ENCODE data around the gene NMNAT2. TPM values are rescaled to one million over a fixed set of nuclear protein-coding genes. Genes with fewer than 3 reads are reported as not detected.

NMNAT2 gene
- total RNA-seq, 1 experiment from 2014 or later, result 0.17 TPM

DNA sequence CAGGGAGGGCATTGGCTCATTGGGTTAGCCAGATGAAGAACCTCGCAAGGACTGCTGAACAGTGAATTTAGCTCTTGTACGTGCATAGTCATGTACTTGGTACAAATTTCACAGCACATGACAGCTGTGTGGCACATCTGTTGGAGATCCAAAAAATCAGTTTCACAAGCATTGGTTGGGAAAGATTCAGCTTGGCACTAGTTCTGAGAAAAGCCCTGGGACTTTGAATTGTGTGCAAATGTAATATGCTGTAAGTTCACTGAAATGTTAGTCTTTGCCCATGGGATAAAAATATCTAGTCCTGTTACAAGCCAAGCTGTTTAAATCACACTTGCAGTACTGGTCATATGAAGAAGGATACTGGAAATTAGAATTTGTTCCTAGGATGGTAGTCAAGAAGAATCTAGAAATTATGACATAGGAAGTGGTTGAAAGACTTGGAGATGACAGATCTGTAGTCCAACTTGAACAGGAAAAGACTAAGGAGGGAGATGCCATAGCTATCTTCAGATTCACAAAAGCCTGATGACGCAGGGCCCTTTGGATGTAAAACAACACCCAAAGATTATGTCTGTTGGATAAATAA lies 212.9 kb downstream of the NMNAT2 start:
- Histone ChIP-seq H3K4me3 (ENCODE audit: low read depth, low read length, poor library complexity, severe bottlenecking) (no peak overlapping the region), H3K36me3 (ENCODE audit: insufficient read depth, low read length, poor library complexity, severe bottlenecking) (no peaks in the 10 kb centered on the region), H3K9me3 (ENCODE audit: low read depth, low read length, poor library complexity, severe bottlenecking) (no peaks in the 10 kb centered on the region), H3K27me3 (replicated peaks; ENCODE audit: insufficient read depth, low read depth, low read length, poor library complexity) (no peaks in the 10 kb centered on the region), H3K27ac (ENCODE audit: low read depth, low read length, poor library complexity, severe bottlenecking) (no peak overlapping the region), H3K4me1 (ENCODE audit: insufficient read depth, low read length, poor library complexity, severe bottlenecking) (no peaks in the 10 kb centered on the region)
- CTCF ChIA-PET, result no interaction called here
- no peak for DNase-seq (ENCODE audit: low spot score)
- intact Hi-C loops (cut with micrococcal nuclease; ENCODE audit: unreplicated experiment), result no loop called here
- POLR2A ChIA-PET (ENCODE audit: low non-redundant PET), result interaction anchor here (0.7 kb wide), 1 partner anchor 133 kb away, joined by 3 read pairs; no protein-coding TSS in a partner anchor
- TF ChIP-seq, protein P1, sequence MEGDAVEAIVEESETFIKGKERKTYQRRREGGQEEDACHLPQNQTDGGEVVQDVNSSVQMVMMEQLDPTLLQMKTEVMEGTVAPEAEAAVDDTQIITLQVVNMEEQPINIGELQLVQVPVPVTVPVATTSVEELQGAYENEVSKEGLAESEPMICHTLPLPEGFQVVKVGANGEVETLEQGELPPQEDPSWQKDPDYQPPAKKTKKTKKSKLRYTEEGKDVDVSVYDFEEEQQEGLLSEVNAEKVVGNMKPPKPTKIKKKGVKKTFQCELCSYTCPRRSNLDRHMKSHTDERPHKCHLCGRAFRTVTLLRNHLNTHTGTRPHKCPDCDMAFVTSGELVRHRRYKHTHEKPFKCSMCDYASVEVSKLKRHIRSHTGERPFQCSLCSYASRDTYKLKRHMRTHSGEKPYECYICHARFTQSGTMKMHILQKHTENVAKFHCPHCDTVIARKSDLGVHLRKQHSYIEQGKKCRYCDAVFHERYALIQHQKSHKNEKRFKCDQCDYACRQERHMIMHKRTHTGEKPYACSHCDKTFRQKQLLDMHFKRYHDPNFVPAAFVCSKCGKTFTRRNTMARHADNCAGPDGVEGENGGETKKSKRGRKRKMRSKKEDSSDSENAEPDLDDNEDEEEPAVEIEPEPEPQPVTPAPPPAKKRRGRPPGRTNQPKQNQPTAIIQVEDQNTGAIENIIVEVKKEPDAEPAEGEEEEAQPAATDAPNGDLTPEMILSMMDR (conservative IDR thresholded peaks at IDR 0.05; ENCODE audit: low read depth, low read length), result no peak
- TF ChIP-seq EZH2 (IDR thresholded peaks at IDR 0.05; ENCODE audit: borderline replicate concordance, low read depth, low read length, poor library complexity, severe bottlenecking), result no peak
- no TSS peak for BruUV-seq (replicated peaks)

DNA sequence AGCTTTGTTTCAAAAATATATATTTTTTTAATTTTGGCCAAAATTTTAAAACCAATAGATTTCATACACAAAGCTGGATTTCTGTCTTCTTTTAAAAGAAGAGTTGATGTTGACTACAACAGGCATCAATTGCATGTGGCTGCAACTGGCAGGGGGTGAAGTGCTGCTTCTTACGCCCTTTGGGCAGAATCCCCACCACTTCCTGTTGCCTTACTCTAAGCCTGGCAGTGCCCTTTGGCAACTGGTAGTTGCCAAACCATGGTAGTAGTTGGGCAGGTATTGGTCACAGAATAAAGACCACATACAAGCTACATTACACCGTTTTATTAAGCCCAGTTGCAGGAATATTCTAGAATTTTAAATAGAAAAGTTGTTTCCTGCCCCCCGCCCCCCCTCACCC lies 215.1 kb downstream of the NMNAT2 start:
- Histone ChIP-seq H3K36me3 (ENCODE audit: insufficient read depth, low read length, poor library complexity, severe bottlenecking) (no peaks in the 10 kb centered on the region), H3K27ac (ENCODE audit: low read depth, low read length, poor library complexity, severe bottlenecking) (no peak overlapping the region), H3K27me3 (replicated peaks; ENCODE audit: insufficient read depth, low read depth, low read length, poor library complexity) (no peaks in the 10 kb centered on the region), H3K4me3 (ENCODE audit: low read depth, low read length, poor library complexity, severe bottlenecking) (no peak overlapping the region), H3K9me3 (ENCODE audit: low read depth, low read length, poor library complexity, severe bottlenecking) (no peaks in the 10 kb centered on the region), H3K4me1 (ENCODE audit: insufficient read depth, low read length, poor library complexity, severe bottlenecking) (no peaks in the 10 kb centered on the region)
- no peak for DNase-seq (ENCODE audit: low spot score)
- BruUV-seq (replicated peaks), result no TSS peak
- TF ChIP-seq, protein P1 (conservative IDR thresholded peaks at IDR 0.05; ENCODE audit: low read depth, low read length), result no peak
- no peak for TF ChIP-seq EZH2 (IDR thresholded peaks at IDR 0.05; ENCODE audit: borderline replicate concordance, low read depth, low read length, poor library complexity, severe bottlenecking)
- intact Hi-C loops (cut with micrococcal nuclease; ENCODE audit: unreplicated experiment), result no loop called here
- ChIA-PET CTCF (no interaction called here), POLR2A (ENCODE audit: low non-redundant PET) (no interaction called here)

DNA sequence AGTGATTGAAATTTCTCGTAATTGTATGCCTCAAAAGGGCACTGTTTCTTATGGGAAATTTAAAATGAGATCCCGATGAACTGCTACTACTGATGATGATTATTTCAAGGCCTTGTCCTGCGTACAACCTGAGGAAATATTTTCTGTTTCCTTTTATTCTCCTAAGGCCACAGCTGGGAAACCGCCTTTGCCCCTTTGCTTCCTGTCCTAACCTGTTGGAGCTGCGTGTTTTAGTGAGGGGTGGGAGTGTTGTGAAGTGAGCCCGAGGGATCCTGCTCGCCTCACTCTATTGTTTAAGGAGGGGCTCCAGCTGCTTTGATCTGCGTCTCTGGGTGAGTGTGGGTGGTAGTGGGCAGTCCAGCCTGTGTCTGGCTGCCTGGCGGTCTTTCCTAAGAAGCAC lies 217.7 kb downstream of the NMNAT2 start:
- no peak overlapping the region for H3K4me3 ChIP-seq (ENCODE audit: low read depth, low read length, poor library complexity, severe bottlenecking)
- no peak for DNase-seq (ENCODE audit: low spot score)
- intact Hi-C loops (cut with micrococcal nuclease; ENCODE audit: unreplicated experiment), result no loop called here
- CTCF ChIA-PET, result no interaction called here
- no peaks in the 10 kb centered on the region for H3K36me3 ChIP-seq (ENCODE audit: insufficient read depth, low read length, poor library complexity, severe bottlenecking)
- H3K4me1 ChIP-seq (ENCODE audit: insufficient read depth, low read length, poor library complexity, severe bottlenecking), result no peaks in the 10 kb centered on the region
- no peaks in the 10 kb centered on the region for H3K9me3 ChIP-seq (ENCODE audit: low read depth, low read length, poor library complexity, severe bottlenecking)
- no peaks in the 10 kb centered on the region for H3K27me3 ChIP-seq (replicated peaks; ENCODE audit: insufficient read depth, low read depth, low read length, poor library complexity)
- no peak overlapping the region for H3K27ac ChIP-seq (ENCODE audit: low read depth, low read length, poor library complexity, severe bottlenecking)
- no peak for TF ChIP-seq EZH2 (IDR thresholded peaks at IDR 0.05; ENCODE audit: borderline replicate concordance, low read depth, low read length, poor library complexity, severe bottlenecking)
- TF ChIP-seq, protein P1 (conservative IDR thresholded peaks at IDR 0.05; ENCODE audit: low read depth, low read length), result no peak
- POLR2A ChIA-PET (ENCODE audit: low non-redundant PET), result no interaction called here
- no TSS peak for BruUV-seq (replicated peaks)
